GM19452 (cell line): ENCODE measurements around the gene SLC3A2.
"Not testable (repeated sequence)": the region's sequence is repeated elsewhere in the genome, so short reads cannot be mapped to it uniquely, and the experiment has no call there.

ENCODE experiments used
- ATAC-seq: cut with Tn5 transposase; IDR thresholded peaks from one replicate; pipeline ENCODE4 v1.9.1; 2021; ENCODE audit not compliant: unreplicated experiment

The SLC3A2 gene

DNA sequence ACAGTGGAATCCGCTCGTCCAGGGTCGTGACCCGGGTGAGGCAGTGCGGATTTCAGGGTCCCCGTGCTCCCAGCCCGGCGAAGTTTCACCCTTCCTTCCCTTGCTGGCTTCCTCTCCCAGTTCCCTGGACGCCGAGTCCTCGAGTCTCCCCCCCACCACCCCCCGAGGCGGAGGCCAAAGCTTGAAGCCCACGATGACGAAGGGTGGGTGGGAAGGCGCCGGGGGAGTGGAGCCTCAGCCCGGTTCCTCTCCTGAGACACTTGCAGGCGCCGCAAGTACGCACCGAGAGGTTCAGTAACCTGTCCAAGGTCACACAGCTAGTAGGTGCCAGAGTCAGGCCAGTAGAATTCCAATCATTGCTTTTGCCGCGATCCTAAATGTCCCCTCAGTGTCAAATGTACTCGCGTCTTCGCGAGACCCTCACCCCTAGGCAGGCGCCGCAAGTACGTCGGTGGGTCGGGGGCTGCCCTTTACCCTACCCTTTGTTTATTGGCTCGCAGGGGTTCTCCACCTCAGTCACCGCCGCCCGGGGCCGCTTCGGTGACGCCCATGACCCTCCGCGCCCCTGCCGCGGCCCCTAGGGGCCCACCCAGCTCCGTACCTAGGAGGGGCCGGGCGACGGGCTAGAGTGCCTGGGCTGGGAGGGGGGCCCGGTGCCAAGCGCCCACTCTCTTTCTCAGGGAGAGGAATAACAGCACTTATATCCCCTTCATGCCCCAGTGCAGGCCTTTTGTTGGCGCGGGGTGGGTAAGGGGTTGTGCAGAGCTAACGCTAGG is 46.2 kb downstream of the SLC3A2 start:
- ATAC-seq, result no peak

DNA sequence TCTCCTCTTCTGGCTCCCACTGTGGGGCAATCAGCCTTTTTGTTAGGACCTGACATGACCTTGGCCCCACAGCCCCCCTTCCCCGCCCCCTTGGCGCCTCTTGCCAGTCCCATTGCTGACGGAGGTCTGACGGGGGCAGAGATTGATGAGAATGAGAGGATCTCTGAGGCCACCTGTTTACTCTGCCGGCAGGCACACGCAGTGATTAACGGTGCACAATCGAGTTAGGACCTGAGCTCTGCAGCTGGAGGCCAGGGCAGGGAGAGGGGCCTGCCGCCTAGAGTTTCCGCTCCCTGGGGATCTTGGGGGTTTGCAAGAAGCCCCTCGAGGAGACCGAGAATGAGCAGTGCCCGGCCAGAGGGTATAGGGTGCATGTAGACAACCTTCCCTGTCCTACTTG is 47.3 kb downstream of the SLC3A2 start:
- ATAC-seq, result no peak

DNA sequence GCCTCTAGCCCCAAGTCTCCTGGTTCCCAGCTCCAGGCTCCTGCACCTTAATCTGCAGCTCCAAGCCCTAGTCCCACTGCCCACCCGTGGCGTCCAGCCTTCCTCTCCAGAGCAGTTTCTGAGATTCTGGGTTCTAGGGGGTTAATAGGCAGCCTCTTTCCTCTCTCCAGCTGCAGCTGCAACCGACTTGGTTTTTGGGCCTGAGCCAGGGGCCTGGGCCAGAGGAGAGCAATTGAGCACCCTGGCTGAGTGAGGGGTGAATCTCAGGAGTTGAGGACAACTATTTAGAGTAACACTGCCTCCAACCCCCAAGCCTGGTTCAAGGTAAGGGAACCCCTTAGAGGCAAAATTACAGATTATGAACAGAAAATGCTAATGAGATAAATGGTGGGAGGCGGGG is 49.5 kb downstream of the SLC3A2 start:
- ATAC-seq, result no peak

DNA sequence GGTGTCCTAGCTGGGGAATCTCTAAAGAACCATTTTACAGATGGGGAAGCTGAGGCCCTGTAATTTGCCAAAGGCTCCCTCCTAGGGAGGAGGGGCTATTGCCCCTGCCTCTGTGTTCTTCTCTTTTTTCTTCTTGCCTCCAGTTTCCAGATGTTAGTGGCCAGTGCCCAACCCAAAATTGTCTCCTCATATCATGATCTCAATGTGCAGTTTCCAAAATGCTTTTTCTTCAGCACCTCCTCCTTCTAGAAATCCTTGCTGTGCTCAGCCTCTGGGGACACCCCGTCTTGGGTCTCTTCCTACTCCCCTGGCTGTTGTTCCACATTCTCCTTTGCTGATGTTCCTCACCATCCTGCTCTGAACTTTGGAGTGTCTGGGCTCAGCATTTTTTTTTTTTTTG is 50.0 kb downstream of the SLC3A2 start:
- ATAC-seq, result no peak

DNA sequence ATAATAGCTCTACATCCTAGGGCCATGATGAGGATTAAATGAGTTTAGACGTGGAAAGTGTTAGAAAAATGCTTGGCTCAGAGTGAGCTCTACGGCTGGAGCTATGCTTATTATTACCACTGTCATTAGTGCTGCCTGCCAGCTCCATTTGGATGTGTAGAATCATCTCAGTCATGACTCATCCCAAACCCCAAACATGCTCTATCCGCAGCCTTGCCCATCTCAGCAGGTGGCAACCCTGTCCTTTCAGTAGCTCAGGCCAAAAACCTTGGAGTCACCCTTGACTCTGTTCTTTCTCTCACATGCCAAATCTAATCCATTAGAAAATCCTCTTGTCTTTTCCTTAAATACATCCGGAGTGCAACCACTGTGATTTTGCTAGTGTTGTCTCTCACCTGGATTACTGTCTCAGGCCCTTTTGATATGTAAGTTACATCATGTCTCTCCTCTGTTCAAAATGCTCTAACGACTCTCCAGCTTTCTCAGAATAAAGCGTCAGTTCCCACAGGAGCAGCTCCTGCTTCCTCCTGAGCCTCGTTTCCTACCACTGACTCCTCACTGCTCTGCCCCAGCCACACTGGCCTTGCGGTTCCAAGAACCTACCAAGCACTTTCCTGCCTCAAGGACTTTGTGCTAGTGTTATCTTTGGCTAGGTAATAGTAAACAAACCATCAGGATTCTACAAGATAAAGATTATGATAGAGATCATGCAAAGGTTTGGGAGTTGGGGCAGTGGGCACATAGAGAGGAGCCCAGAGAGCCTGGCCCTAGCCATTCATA is 51.0 kb downstream of the SLC3A2 start:
- no peak for ATAC-seq

DNA sequence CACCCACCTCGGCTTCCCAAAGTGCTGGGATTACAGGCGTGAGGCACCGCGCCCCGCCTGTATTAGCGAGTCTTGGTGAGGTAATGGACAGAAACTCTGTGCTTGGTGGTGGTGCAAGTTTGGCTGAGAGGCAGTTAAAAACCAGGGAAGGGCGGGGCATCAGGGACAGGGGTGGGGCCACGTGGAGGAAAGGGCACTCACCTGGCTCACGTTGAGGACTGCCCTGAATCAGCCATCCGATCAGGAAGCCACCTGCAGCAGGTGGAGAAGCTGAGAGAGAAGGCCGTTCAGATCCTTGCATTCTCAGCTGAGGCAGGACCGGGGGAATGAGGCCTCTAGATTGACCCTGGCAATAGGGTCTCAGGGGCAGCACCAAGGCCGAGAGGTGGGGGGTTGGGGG is 52.6 kb downstream of the SLC3A2 start:
- no peak for ATAC-seq

DNA sequence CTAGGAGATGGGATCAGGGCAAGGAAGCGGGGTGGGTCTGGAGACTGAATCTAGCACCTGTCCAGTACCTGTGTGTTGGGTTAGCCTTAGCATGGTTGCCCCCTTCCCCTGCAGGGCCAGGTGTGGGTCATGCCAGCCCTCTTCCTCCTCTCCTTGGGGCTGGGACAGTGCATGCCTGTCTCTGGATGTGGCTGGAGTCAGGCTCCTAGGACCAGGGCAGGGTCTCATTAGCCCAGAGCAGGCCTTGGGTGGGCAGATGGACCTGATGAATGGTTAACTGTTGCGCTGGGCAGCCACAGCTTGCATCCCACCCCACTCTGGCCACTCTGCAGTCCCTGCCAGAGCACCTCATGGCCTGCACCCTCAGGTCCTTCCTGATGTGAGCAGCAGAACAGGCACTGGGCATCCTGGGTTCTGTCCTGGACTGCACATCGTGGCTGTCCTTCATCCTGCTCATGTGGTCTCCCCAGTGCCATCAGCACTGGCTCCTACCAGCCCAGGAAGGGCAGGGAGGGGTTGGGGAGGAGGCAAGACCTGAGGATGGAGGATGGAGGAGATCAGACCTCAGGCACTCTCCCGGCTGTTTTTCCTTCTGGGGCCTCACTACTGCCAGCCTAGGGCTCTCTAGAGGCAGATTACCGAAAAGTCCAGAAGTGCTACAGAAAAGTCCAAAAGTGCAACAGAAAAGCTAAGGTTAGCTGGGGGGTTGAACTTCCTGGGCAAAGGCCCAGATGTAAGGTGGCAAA is 53.2 kb downstream of the SLC3A2 start:
- ATAC-seq, result no peak

DNA sequence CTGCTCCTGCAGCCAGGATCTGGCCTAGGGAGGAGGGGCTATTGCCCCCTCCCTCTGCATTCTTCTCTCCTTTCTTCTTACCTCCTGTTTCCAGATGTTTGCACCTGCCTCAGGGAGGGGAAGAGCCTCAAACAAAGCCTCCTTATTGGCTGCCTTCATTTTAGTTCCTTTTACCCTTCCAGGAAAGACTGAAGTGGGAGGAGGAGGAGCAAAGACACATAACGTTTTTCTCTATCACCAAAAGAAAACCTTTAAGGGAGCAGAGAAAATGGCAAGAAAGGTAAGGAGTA is 53.7 kb downstream of the SLC3A2 start:
- ATAC-seq, result no peak

DNA sequence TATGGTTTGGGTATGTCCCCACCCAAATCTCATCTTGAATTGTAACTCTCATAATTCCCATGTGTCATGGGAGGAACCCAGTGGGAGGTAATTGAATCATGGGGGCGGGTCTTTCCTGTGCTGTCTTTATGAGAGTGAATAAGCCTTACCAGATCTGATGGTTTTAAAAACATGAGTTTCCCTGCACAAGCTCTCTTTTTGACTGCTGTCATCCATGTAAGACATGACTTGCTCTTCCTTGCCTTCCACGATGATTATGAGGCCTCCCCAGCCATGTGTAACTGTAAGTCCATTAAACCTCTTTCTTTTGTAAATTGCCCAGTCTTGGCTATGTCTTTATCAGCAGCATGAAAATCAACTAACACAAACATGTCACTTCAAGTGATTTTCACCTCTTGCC is 56.8 kb downstream of the SLC3A2 start:
- ATAC-seq, result not testable (repeated sequence)
